HEK293 (cell line): ENCODE measurements around the gene OBSCN.

Experiments
- CTCF ChIA-PET: fragments of 350-600 bp; formaldehyde crosslinking; extraction: SDS; loops from one replicate; lab custom pipeline; 2021; ENCODE audit warnings: antibody characterized with exemption; lab: Yijun Ruan, JAX
- POLR2A ChIA-PET: fragments of 300-600 bp; formaldehyde crosslinking; extraction: SDS; loops from one replicate; lab custom pipeline; 2020; ENCODE audit warnings: antibody characterized with exemption, inconsistent platforms; lab: Yijun Ruan, JAX
- H3K27ac ChIP-seq: fragments of 200-500 bp; sonication (Bioruptor generic); 2 replicates; pipeline ENCODE4 v1.5.1; 2014; ENCODE audit warnings: low read depth, low read length, control low read depth, inconsistent platforms; ENCODE audit errors: extremely low read depth
- H3K36me3 ChIP-seq, 2 experiments: fragments of 200-500 bp in 1 of 2; sonication (Bioruptor generic) in 1 of 2; 1 replicate in 1 of 2; 2 replicates in 1 of 2; pipeline ENCODE4 v1.5.1; 2014 to 2017; ENCODE audit warnings: inconsistent platforms in 2 of 2, low read length in 2 of 2; ENCODE audit not compliant: control insufficient read depth in 2 of 2, insufficient read depth in 1 of 2
- H3K4me1 ChIP-seq: fragments of 200-500 bp; sonication (Bioruptor generic); 2 replicates; pipeline ENCODE4 v1.5.1; 2014; ENCODE audit warnings: mild to moderate bottlenecking, low read length, inconsistent platforms; ENCODE audit not compliant: control insufficient read depth, insufficient read depth
- H3K4me3 ChIP-seq: 2 replicates; pipeline ENCODE4 v1.5.1; 2011; ENCODE audit warnings: low read depth, mild to moderate bottlenecking, control low read depth, low read length, moderate library complexity
- H3K9me3 ChIP-seq: fragments of 200-500 bp; sonication (Bioruptor generic); 2 replicates; pipeline ENCODE4 v1.5.1; 2014; ENCODE audit warnings: low read depth, low read length, inconsistent platforms; ENCODE audit not compliant: control insufficient read depth, insufficient read depth
- BCL6B ChIP-seq: fragments of 450-650 bp; formaldehyde crosslinking; IDR thresholded peaks from 2 replicates; pipeline ENCODE4 v1.5.1; 2017; ENCODE audit warnings: missing biosample characterization, missing genetic modification characterization
- GLIS1 ChIP-seq: fragments of 450-650 bp; formaldehyde crosslinking; IDR thresholded peaks from 2 replicates; pipeline ENCODE4 v1.5.1; 2016; ENCODE audit warnings: missing biosample characterization, missing genetic modification characterization
- SETDB1 ChIP-seq: IDR thresholded peaks from one replicate; pipeline ENCODE4 v1.6.1; 2017; ENCODE audit warnings: mild to moderate bottlenecking, low read length, moderate library complexity, mixed read lengths; ENCODE audit not compliant: insufficient read length
- TCF7L2 ChIP-seq: IDR thresholded peaks from 2 replicates; pipeline ENCODE4 v1.6.1; 2011; ENCODE audit warnings: low read depth, mild to moderate bottlenecking, inconsistent platforms, low read length, moderate library complexity, borderline replicate concordance
- TSHZ1 ChIP-seq: fragments of 450-650 bp; formaldehyde crosslinking; IDR thresholded peaks from 2 replicates; pipeline ENCODE4 v1.5.1; 2016; ENCODE audit warnings: missing biosample characterization, missing genetic modification characterization, borderline replicate concordance
- ZBTB1 ChIP-seq: fragments of 450-650 bp; formaldehyde crosslinking; IDR thresholded peaks from 2 replicates; pipeline ENCODE4 v1.5.1; 2016; ENCODE audit warnings: missing biosample characterization, missing genetic modification characterization
- ZNF19 ChIP-seq: fragments of 450-650 bp; formaldehyde crosslinking; IDR thresholded peaks from 2 replicates; pipeline ENCODE4; 2016; ENCODE audit warnings: missing biosample characterization, missing genetic modification characterization, low read depth
- ZNF211 ChIP-seq: fragments of 450-650 bp; formaldehyde crosslinking; IDR thresholded peaks from 2 replicates; pipeline ENCODE4 v1.5.1; 2016; ENCODE audit warnings: low read depth, missing biosample characterization, missing genetic modification characterization
- ZNF280D ChIP-seq: fragments of 450-650 bp; formaldehyde crosslinking; IDR thresholded peaks from 2 replicates; pipeline ENCODE4 v1.5.1; 2016; ENCODE audit warnings: missing biosample characterization, missing genetic modification characterization
- ZNF324 ChIP-seq: fragments of 450-650 bp; formaldehyde crosslinking; IDR thresholded peaks from 2 replicates; pipeline ENCODE4 v1.5.1; 2016; ENCODE audit warnings: missing biosample characterization, missing genetic modification characterization
- ZNF350 ChIP-seq: fragments of 450-650 bp; formaldehyde crosslinking; IDR thresholded peaks from 2 replicates; pipeline ENCODE4 v1.5.0; 2017; ENCODE audit warnings: missing biosample characterization, mild to moderate bottlenecking, missing genetic modification characterization
- ZNF362 ChIP-seq: fragments of 450-650 bp; formaldehyde crosslinking; IDR thresholded peaks from 2 replicates; pipeline ENCODE4 v1.5.1; 2016; ENCODE audit warnings: missing biosample characterization, missing genetic modification characterization
- ZNF391 ChIP-seq: fragments of 450-650 bp; formaldehyde crosslinking; IDR thresholded peaks from 2 replicates; pipeline ENCODE4 v1.5.1; 2016; ENCODE audit warnings: low read depth, missing biosample characterization, missing genetic modification characterization, borderline replicate concordance
- ZNF398 ChIP-seq: fragments of 450-650 bp; formaldehyde crosslinking; IDR thresholded peaks from 2 replicates; pipeline ENCODE4 v1.5.1; 2017; ENCODE audit warnings: missing biosample characterization, missing genetic modification characterization
- ZNF416 ChIP-seq: fragments of 450-650 bp; formaldehyde crosslinking; IDR thresholded peaks from 2 replicates; pipeline ENCODE4 v1.5.1; 2016; ENCODE audit warnings: missing biosample characterization, missing genetic modification characterization
- ZNF423 ChIP-seq: fragments of 450-650 bp; formaldehyde crosslinking; IDR thresholded peaks from 2 replicates; pipeline ENCODE4 v1.5.1; 2016; ENCODE audit warnings: missing biosample characterization, missing genetic modification characterization
- ZNF621 ChIP-seq: fragments of 450-650 bp; formaldehyde crosslinking; IDR thresholded peaks from 2 replicates; pipeline ENCODE4 v1.5.1; 2017; ENCODE audit warnings: missing biosample characterization, missing genetic modification characterization
- ZNF701 ChIP-seq: fragments of 450-650 bp; formaldehyde crosslinking; IDR thresholded peaks from 2 replicates; pipeline ENCODE4 v1.5.1; 2016; ENCODE audit warnings: missing biosample characterization, missing genetic modification characterization
- ZNF747 ChIP-seq: fragments of 450-650 bp; formaldehyde crosslinking; IDR thresholded peaks from 2 replicates; pipeline ENCODE4 v1.5.1; 2016; ENCODE audit warnings: missing biosample characterization, missing genetic modification characterization
- ZSCAN23 ChIP-seq: fragments of 450-650 bp; formaldehyde crosslinking; IDR thresholded peaks from 2 replicates; pipeline ENCODE4 v1.5.1; 2016; ENCODE audit warnings: missing biosample characterization, missing genetic modification characterization
- ZSCAN30 ChIP-seq: fragments of 450-650 bp; IDR thresholded peaks from 2 replicates; pipeline ENCODE4 v1.5.1; 2018; ENCODE audit warnings: missing biosample characterization, mild to moderate bottlenecking, missing genetic modification characterization, moderate library complexity

Gene OBSCN

GRCh38 chr1:228313536-228314277 is 105.9 kb downstream of the OBSCN start:
- Histone ChIP-seq H3K36me3 (no peaks in the 10 kb centered on the region; a peak in 1 of 3 replicates), H3K27ac (no peak overlapping the region), H3K4me3 (no peak overlapping the region), H3K9me3 (no peaks in the 10 kb centered on the region)
- POLR2A ChIA-PET = no interaction called here
- TF ChIP-seq ZNF391 (no peak), ZNF350 (no peak), ZNF211 (tag by site-specific recombination) (no peak), ZBTB1 (tag by site-specific recombination) (no peak), ZNF324 (tag by site-specific recombination) (no peak)
- TF ChIP-seq, all 188 proteins: peak for 0
- CTCF ChIA-PET = no interaction called here
- no peaks in the 10 kb centered on the region for H3K4me1 ChIP-seq

- ChIA-PET CTCF (no interaction called here), POLR2A (no interaction called here)
- Histone ChIP-seq H3K4me1 (no peaks in the 10 kb centered on the region), H3K9me3 (no peaks in the 10 kb centered on the region), H3K36me3 (peaks cover 2% of the 10 kb centered on the region in 2 experiments; a peak in 2 of 3 replicates), H3K27ac (no peak overlapping the region), H3K4me3 (no peak overlapping the region)
- TF ChIP-seq ZSCAN23 (tag by site-specific recombination) (no peak), ZNF423 (tag by site-specific recombination) (no peak), ZNF398 (tag by site-specific recombination) (no peak), TCF7L2 (no peak), ZNF416 (tag by site-specific recombination) (no peak), ZSCAN30 (tag by site-specific recombination) (no peak), ZNF362 (tag by site-specific recombination) (no peak), ZNF19 (no peak), ZNF621 (tag by site-specific recombination) (no peak), ZNF280D (tag by site-specific recombination) (no peak), ZNF701 (tag by site-specific recombination) (no peak), ZNF747 (tag by site-specific recombination) (no peak), SETDB1 (no peak), GLIS1 (tag by site-specific recombination) (no peak), TSHZ1 (no peak), BCL6B (tag by site-specific recombination) (no peak)
These were observed 106.4 kb downstream of the OBSCN start for GRCh38 chr1:228314315-228314657.
